Peyer's patch (tissue), 4 donors: ENCODE results near the gene DYNLT5. TPM values are rescaled to one million over a fixed set of nuclear protein-coding genes. Genes with fewer than 3 reads are reported as not detected.

ENCODE experiments used
- DNase-seq, 3 donors: peaks; one replicate each; pipeline ENCODE4 v3.0.0-alpha.2; 2017 to 2019
- H3K27ac ChIP-seq, 4 donors: fragments of 200-600 bp; sonication (generic); one replicate each; pipeline ENCODE4 v1.5.1; 2016 to 2019
- H3K27me3 ChIP-seq, 2 donors: fragments of 200-600 bp; sonication (generic); one replicate each; pipeline ENCODE4 v1.5.1; 2019
- H3K36me3 ChIP-seq, 3 donors: fragments of 200-600 bp; sonication (generic); one replicate each; pipeline ENCODE4 v1.5.1; 2016 to 2019
- H3K4me1 ChIP-seq, 4 donors: fragments of 200-600 bp; sonication (generic); one replicate each; pipeline ENCODE4 v1.5.1; 2016 to 2019
- H3K4me3 ChIP-seq, 4 donors: fragments of 200-600 bp; sonication (generic); 1 replicate in 3 of 4; 2 replicates in 1 of 4; pipeline ENCODE4 v1.5.1; 2016 to 2019; ENCODE audit warnings: mild to moderate bottlenecking in 1 of 4
- H3K9me3 ChIP-seq, 4 donors: fragments of 200-600 bp; sonication (generic); one replicate each; pipeline ENCODE4 v1.5.1; 2016 to 2019; ENCODE audit warnings: mild to moderate bottlenecking in 1 of 4
- POLR2A ChIP-seq, 2 donors: fragments of 450-650 bp; IDR thresholded peaks; one replicate each; pipeline ENCODE4 v1.5.1; 2017; ENCODE audit warnings: antibody characterized with exemption in 2 of 2, mild to moderate bottlenecking in 2 of 2, moderate library complexity in 2 of 2
- total RNA-seq, 4 donors: library from RNA; depleted of rRNA; stranded (reverse); fragments of >200 nt; gene quantifications; one replicate each; pipeline ENCODE4 v1.1.0, GENCODE V29; 2016
- TF ChIP-seq, protein P1 (sequence below), 6 experiments: fragments of 450-650 bp in 4 of 6; fragments of 200-600 bp in 2 of 6; sonication (generic) in 1 of 6; IDR thresholded peaks; one replicate each; pipeline ENCODE4 v1.5.1; 2017 to 2019; ENCODE audit warnings: antibody characterized with exemption in 6 of 6, mild to moderate bottlenecking in 3 of 6, moderate library complexity in 1 of 6

DYNLT5 gene
- total RNA-seq, 4 donors from 2014 or later = 0.88 to 4.1 TPM; not detected in 2

DNA sequence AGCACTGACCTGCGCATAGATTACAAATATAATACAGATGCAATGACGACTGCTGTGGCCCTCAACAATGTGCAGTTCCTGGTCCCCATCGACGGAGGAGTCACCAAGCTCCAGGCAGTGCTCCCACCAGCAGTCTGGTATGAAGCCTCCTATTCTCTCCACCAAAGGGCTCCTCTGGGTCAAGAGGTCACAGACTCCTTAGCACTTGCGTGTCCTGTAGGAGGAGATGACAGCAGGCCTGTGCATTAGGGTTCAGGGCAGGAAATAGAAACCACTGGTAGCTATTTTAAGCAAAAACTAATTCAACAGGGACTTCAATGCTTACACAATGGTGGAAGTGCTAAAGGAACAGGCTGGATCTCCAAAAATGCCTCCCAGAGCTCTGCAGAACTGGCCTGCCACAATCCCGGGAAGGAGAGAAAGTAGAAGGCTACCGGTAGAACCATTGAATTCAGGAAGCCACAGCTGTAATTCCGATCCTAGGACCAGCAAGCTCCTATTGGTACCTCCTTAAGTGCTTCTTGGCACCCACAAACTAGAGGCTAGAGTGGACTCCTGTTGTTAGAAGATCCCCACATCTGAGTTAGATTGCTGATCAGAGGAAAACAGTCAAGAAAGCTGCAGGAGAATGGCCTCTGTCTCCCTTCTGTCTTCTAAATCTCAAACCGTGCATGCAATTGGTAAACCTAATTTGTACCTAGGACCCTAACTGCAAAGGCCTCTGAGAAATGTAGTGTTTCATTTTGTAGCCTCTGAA, 12.7 kb upstream of the DYNLT5 start:
- Histone ChIP-seq H3K27ac (no peak overlapping the region), H3K36me3 (no peaks in the 10 kb centered on the region), H3K4me1 (no peaks in the 10 kb centered on the region), H3K4me3 (no peak overlapping the region), H3K9me3 (no peaks in the 10 kb centered on the region), H3K27me3 (no peaks in the 10 kb centered on the region)
- no peak for DNase-seq
- TF ChIP-seq, protein P1, sequence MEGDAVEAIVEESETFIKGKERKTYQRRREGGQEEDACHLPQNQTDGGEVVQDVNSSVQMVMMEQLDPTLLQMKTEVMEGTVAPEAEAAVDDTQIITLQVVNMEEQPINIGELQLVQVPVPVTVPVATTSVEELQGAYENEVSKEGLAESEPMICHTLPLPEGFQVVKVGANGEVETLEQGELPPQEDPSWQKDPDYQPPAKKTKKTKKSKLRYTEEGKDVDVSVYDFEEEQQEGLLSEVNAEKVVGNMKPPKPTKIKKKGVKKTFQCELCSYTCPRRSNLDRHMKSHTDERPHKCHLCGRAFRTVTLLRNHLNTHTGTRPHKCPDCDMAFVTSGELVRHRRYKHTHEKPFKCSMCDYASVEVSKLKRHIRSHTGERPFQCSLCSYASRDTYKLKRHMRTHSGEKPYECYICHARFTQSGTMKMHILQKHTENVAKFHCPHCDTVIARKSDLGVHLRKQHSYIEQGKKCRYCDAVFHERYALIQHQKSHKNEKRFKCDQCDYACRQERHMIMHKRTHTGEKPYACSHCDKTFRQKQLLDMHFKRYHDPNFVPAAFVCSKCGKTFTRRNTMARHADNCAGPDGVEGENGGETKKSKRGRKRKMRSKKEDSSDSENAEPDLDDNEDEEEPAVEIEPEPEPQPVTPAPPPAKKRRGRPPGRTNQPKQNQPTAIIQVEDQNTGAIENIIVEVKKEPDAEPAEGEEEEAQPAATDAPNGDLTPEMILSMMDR (IDR thresholded peaks at IDR 0.05) = no peak
- TF ChIP-seq POLR2A (IDR thresholded peaks at IDR 0.05) = no peak

DNA sequence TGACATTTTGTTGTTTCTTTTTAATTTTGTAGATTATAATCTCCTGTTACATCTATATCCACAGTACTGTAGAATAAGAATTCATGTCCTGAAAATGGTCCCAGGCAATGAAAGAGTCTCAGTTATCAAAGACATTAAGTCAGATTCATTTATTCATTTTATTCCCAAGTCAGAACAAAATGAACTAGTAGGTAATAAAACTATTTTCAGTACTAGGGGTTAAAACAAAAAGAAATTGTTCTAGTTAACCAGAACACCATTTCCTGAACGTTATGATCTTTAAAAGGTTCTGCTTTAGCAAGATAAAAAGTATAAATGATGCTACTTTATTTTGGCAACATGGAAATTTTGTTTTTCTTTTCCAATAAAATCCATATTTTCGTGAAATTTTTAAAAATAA, 6.8 kb upstream of the DYNLT5 start:
- TF ChIP-seq POLR2A (IDR thresholded peaks at IDR 0.05) = no peak
- TF ChIP-seq, protein P1 (IDR thresholded peaks at IDR 0.05) = no peak

DNA sequence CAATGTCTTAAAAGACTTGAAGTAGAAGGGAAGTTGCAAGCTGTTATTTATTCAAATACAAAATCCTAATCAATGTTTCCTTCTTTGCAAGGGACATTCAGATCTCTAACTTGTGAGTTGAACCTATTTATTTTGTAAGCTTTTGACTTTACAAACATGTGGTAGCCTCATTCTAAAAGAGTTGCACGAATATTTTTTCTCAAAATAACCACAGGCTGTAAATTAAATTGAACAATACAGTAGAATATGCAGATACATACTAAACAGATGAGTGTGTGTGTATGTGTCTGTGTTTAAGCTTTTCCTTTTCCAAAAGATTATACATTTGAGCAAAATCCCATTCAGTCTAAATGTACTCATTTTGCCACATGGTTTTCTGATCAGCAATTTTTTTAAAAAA, 4.8 kb upstream of the DYNLT5 start:
- Histone ChIP-seq H3K27me3 (no peaks in the 10 kb centered on the region), H3K4me1 (no peaks in the 10 kb centered on the region), H3K9me3 (no peaks in the 10 kb centered on the region), H3K4me3 (no peak overlapping the region), H3K36me3 (no peaks in the 10 kb centered on the region), H3K27ac (no peak overlapping the region)
- TF ChIP-seq POLR2A (IDR thresholded peaks at IDR 0.05) = no peak
- TF ChIP-seq, protein P1 (IDR thresholded peaks at IDR 0.05) = no peak
- DNase-seq = no peak

More for the DNA sequence above, 6.8 kb upstream of the DYNLT5 start:
- DNase-seq = no peak
- no peaks in the 10 kb centered on the region for H3K27me3 ChIP-seq
- no peak overlapping the region for H3K4me3 ChIP-seq
- H3K4me1 ChIP-seq = no peaks in the 10 kb centered on the region
- H3K9me3 ChIP-seq = no peaks in the 10 kb centered on the region
- no peaks in the 10 kb centered on the region for H3K36me3 ChIP-seq
- H3K27ac ChIP-seq = no peak overlapping the region

DNA sequence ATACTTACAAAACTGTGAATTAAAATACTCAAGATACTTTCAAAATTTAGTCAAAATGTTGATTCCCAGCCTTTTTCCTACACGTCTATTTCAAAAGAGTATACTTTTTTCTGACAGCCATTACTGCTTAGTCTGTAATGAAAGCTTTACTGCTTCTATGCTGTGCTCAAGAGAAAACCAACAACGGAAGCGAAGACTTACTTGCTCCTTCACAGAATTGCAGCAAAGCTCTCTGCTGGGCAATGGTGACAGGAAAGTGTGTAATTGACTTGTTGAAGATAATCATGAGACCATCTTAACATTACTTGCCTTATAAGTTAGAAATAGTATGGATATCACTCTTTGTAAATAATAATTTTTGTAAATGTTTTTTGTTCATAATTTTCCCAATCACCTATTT, 1.7 kb upstream of the DYNLT5 start:
- no peak for DNase-seq
- Histone ChIP-seq H3K4me3 (no peak overlapping the region), H3K27ac (no peak overlapping the region), H3K4me1 (no peaks in the 10 kb centered on the region), H3K36me3 (no peaks in the 10 kb centered on the region), H3K9me3 (no peaks in the 10 kb centered on the region), H3K27me3 (no peaks in the 10 kb centered on the region)
- TF ChIP-seq, protein P1 (IDR thresholded peaks at IDR 0.05) = no peak
- TF ChIP-seq POLR2A (IDR thresholded peaks at IDR 0.05) = no peak

DNA sequence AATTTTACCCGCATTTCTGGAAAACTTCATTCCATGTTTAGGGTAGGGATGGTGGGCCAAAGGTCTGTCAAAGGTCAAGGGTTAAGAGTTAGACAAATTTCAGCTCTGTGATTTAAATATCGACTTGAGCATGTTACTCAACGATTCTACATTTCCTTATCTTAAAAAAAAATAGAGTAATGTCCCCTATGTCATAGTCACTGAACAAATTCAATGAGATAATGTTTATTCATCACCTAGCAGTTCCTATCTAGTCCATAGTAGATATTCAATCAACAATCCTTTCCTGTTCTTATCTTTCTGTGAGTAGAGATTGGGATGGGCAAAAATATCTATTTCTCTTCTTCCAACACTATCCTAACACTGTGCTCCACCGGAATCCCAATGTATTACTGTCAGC, 1.1 kb upstream of the DYNLT5 start:
- Histone ChIP-seq H3K27me3 (no peaks in the 10 kb centered on the region), H3K9me3 (no peaks in the 10 kb centered on the region), H3K27ac (no peak overlapping the region), H3K36me3 (no peaks in the 10 kb centered on the region), H3K4me1 (no peaks in the 10 kb centered on the region), H3K4me3 (no peak overlapping the region)
- TF ChIP-seq POLR2A (IDR thresholded peaks at IDR 0.05) = no peak
- TF ChIP-seq, protein P1 (IDR thresholded peaks at IDR 0.05) = no peak
- no peak for DNase-seq
